ENCODE results near the gene MRPS7. TPM values are rescaled to one million over a fixed set of nuclear protein-coding genes. Genes with fewer than 3 reads are reported as not detected.

Gene MRPS7
- polyA plus RNA-seq, 1 donor from 2014 or later, result 63.3 TPM

DNA sequence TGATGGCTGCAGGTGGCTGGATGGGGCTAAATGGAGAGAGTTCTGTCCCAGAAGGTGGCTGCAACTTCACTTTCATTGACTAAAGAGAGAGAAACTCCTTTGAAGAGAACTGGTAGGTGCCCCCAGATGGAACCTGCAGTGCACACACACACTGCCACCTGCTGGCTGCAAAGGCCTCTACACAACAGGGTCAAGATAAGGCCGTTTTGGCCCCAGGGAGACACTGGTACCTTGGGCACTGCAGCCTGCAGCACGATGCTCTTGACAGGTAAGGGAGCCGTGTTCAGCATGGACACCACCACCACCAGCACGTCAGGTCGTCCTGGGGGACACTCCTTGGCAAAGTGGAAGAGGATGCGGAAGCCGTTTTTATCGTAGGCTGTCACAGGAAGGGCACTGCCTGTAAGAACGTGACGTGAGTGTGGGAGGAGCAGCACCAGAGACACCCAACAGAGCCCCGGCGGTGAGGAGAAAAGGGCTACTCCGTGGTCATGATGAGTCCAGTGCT is 22.9 kb upstream of the MRPS7 start:
- H3K4me3 ChIP-seq (ENCODE audit: low read length), result no peak overlapping the region
- H3K79me2 ChIP-seq (replicated peaks; ENCODE audit: insufficient read depth, low read length), result no peaks in the 10 kb centered on the region
- no peaks in the 10 kb centered on the region for H3F3A ChIP-seq (ENCODE audit: insufficient read depth, low read length, poor library complexity, severe bottlenecking)
- no peaks in the 10 kb centered on the region for H4K20me1 ChIP-seq (ENCODE audit: insufficient read depth)
- H3K36me3 ChIP-seq (ENCODE audit: insufficient read depth, low read length), result no peaks in the 10 kb centered on the region
- H2AFZ ChIP-seq (ENCODE audit: low read depth, low read length), result no peak overlapping the region
- no peak for TF ChIP-seq POLR2AphosphoS5 (IDR thresholded peaks at IDR 0.05)
- no peak for TF ChIP-seq MXI1 (conservative IDR thresholded peaks at IDR 0.05; ENCODE audit: poor library complexity, severe bottlenecking)
- TF ChIP-seq TAF1 (IDR thresholded peaks at IDR 0.05; ENCODE audit: low read depth), result no peak
- peak; percentile 47 for TF ChIP-seq RAD21 (conservative IDR thresholded peaks at IDR 0.05)
- TF ChIP-seq EZH2 (IDR thresholded peaks at IDR 0.05; ENCODE audit: borderline replicate concordance, insufficient read depth, low read length, poor library complexity, severe bottlenecking), result no peak
- peak; percentile 72 for TF ChIP-seq SMC3 (conservative IDR thresholded peaks at IDR 0.05; ENCODE audit: poor library complexity)
- no peak for TF ChIP-seq EP300 (conservative IDR thresholded peaks at IDR 0.05; ENCODE audit: poor library complexity, severe bottlenecking)
- TF ChIP-seq, protein P1, sequence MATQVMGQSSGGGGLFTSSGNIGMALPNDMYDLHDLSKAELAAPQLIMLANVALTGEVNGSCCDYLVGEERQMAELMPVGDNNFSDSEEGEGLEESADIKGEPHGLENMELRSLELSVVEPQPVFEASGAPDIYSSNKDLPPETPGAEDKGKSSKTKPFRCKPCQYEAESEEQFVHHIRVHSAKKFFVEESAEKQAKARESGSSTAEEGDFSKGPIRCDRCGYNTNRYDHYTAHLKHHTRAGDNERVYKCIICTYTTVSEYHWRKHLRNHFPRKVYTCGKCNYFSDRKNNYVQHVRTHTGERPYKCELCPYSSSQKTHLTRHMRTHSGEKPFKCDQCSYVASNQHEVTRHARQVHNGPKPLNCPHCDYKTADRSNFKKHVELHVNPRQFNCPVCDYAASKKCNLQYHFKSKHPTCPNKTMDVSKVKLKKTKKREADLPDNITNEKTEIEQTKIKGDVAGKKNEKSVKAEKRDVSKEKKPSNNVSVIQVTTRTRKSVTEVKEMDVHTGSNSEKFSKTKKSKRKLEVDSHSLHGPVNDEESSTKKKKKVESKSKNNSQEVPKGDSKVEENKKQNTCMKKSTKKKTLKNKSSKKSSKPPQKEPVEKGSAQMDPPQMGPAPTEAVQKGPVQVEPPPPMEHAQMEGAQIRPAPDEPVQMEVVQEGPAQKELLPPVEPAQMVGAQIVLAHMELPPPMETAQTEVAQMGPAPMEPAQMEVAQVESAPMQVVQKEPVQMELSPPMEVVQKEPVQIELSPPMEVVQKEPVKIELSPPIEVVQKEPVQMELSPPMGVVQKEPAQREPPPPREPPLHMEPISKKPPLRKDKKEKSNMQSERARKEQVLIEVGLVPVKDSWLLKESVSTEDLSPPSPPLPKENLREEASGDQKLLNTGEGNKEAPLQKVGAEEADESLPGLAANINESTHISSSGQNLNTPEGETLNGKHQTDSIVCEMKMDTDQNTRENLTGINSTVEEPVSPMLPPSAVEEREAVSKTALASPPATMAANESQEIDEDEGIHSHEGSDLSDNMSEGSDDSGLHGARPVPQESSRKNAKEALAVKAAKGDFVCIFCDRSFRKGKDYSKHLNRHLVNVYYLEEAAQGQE (IDR thresholded peaks at IDR 0.05; ENCODE audit: borderline replicate concordance), result no peak
- TF ChIP-seq, protein P2, sequence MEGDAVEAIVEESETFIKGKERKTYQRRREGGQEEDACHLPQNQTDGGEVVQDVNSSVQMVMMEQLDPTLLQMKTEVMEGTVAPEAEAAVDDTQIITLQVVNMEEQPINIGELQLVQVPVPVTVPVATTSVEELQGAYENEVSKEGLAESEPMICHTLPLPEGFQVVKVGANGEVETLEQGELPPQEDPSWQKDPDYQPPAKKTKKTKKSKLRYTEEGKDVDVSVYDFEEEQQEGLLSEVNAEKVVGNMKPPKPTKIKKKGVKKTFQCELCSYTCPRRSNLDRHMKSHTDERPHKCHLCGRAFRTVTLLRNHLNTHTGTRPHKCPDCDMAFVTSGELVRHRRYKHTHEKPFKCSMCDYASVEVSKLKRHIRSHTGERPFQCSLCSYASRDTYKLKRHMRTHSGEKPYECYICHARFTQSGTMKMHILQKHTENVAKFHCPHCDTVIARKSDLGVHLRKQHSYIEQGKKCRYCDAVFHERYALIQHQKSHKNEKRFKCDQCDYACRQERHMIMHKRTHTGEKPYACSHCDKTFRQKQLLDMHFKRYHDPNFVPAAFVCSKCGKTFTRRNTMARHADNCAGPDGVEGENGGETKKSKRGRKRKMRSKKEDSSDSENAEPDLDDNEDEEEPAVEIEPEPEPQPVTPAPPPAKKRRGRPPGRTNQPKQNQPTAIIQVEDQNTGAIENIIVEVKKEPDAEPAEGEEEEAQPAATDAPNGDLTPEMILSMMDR (IDR thresholded peaks at IDR 0.05; ENCODE audit: poor library complexity, severe bottlenecking), result peak; percentile 76
- H3K4me2 ChIP-seq (ENCODE audit: low read length), result no peak overlapping the region
- no peaks in the 10 kb centered on the region for H3K9me2 ChIP-seq (ENCODE audit: insufficient read depth, low read length)
- no peaks in the 10 kb centered on the region for H3K9me3 ChIP-seq (ENCODE audit: low read length)
- no peak overlapping the region for H3K9ac ChIP-seq (ENCODE audit: low read length)
- H3K27ac ChIP-seq (ENCODE audit: low read length), result no peak overlapping the region
- no peaks in the 10 kb centered on the region for H3K27me3 ChIP-seq (ENCODE audit: insufficient read depth, low read depth, low read length)

DNA sequence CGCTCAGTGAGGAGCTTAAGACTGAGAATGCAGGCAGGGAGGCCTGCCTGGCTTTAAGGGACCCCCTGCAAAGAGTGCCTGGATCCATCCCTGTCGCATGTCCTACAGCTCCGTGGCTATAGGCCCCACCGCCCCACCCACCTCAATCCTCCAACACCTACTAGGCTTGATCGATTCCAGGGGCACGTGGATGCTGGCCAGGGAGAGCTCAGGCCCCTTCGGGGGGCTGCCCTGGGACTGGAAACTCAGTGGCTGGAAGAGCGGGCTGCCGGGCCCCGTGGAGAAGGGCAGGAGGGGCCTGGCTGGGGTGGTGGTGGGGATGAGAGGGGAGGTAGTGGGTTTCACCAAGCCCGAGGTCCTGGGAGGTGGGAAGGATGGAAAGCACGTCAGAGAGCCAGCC is 22.5 kb upstream of the MRPS7 start:
- H3K4me2 ChIP-seq (ENCODE audit: low read length), result no peak overlapping the region
- no peaks in the 10 kb centered on the region for H3F3A ChIP-seq (ENCODE audit: insufficient read depth, low read length, poor library complexity, severe bottlenecking)
- H2AFZ ChIP-seq (ENCODE audit: low read depth, low read length), result no peak overlapping the region
- H3K27me3 ChIP-seq (ENCODE audit: insufficient read depth, low read depth, low read length), result no peaks in the 10 kb centered on the region
- H3K27ac ChIP-seq (ENCODE audit: low read length), result no peak overlapping the region
- no peaks in the 10 kb centered on the region for H4K20me1 ChIP-seq (ENCODE audit: insufficient read depth)
- H3K9me2 ChIP-seq (ENCODE audit: insufficient read depth, low read length), result no peaks in the 10 kb centered on the region
- H3K36me3 ChIP-seq (ENCODE audit: insufficient read depth, low read length), result no peaks in the 10 kb centered on the region
- H3K9me3 ChIP-seq (ENCODE audit: low read length), result no peaks in the 10 kb centered on the region
- TF ChIP-seq POLR2AphosphoS5 (IDR thresholded peaks at IDR 0.05) (no peak), SMC3 (conservative IDR thresholded peaks at IDR 0.05; ENCODE audit: poor library complexity) (no peak), TAF1 (IDR thresholded peaks at IDR 0.05; ENCODE audit: low read depth) (no peak), EP300 (conservative IDR thresholded peaks at IDR 0.05; ENCODE audit: poor library complexity, severe bottlenecking) (no peak), EZH2 (IDR thresholded peaks at IDR 0.05; ENCODE audit: borderline replicate concordance, insufficient read depth, low read length, poor library complexity, severe bottlenecking) (no peak), MXI1 (conservative IDR thresholded peaks at IDR 0.05; ENCODE audit: poor library complexity, severe bottlenecking) (no peak), RAD21 (conservative IDR thresholded peaks at IDR 0.05) (no peak)
- TF ChIP-seq, protein P1 (IDR thresholded peaks at IDR 0.05; ENCODE audit: borderline replicate concordance), result no peak
- TF ChIP-seq, protein P2 (IDR thresholded peaks at IDR 0.05; ENCODE audit: poor library complexity, severe bottlenecking), result no peak
- no peak overlapping the region for H3K9ac ChIP-seq (ENCODE audit: low read length)
- no peak overlapping the region for H3K4me3 ChIP-seq (ENCODE audit: low read length)
- H3K79me2 ChIP-seq (replicated peaks; ENCODE audit: insufficient read depth, low read length), result no peaks in the 10 kb centered on the region
